ENCODE results near the gene SCN3B.

DNA sequence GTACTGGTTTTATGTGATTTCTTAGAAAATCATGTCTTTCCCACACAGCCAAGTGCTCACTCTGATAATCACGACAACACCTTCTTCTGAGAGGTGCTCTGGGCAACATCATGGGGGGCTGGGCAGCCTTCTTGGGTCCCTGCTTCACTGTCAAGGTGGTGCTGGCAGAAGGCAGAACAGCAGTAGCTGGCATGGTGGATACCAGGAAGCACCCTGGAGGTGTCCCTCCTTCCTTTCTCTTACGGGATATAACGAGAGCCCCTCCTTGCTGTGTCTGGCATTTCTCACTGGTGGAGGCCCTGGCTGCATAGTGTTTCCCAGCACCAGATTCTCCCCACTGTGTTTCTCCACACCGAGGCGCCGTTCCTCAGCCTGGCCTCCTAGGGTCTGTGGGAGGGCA lies 60.9 kb downstream of the SCN3B start:
- TF ChIP-seq, protein P1, sequence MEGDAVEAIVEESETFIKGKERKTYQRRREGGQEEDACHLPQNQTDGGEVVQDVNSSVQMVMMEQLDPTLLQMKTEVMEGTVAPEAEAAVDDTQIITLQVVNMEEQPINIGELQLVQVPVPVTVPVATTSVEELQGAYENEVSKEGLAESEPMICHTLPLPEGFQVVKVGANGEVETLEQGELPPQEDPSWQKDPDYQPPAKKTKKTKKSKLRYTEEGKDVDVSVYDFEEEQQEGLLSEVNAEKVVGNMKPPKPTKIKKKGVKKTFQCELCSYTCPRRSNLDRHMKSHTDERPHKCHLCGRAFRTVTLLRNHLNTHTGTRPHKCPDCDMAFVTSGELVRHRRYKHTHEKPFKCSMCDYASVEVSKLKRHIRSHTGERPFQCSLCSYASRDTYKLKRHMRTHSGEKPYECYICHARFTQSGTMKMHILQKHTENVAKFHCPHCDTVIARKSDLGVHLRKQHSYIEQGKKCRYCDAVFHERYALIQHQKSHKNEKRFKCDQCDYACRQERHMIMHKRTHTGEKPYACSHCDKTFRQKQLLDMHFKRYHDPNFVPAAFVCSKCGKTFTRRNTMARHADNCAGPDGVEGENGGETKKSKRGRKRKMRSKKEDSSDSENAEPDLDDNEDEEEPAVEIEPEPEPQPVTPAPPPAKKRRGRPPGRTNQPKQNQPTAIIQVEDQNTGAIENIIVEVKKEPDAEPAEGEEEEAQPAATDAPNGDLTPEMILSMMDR (IDR thresholded peaks at IDR 0.05; ENCODE audit: poor library complexity), result no peak
- TF ChIP-seq EZH2 (IDR thresholded peaks at IDR 0.05; ENCODE audit: borderline replicate concordance), result no peak
